GM21723 (cell line): ENCODE results near the gene INPP4A.

Source experiments
- ATAC-seq: cut with Tn5 transposase; IDR thresholded peaks from one replicate; pipeline ENCODE4 v1.9.1; 2021; ENCODE audit warnings: mild to moderate bottlenecking, moderate library complexity; ENCODE audit not compliant: unreplicated experiment

INPP4A gene

GRCh38 chr2:98489486-98489885 lies 44.8 kb downstream of the INPP4A start:
- ATAC-seq = no peak

- no peak for ATAC-seq
These were observed 45.6 kb downstream of the INPP4A start for GRCh38 chr2:98489971-98490962.

- no peak for ATAC-seq
These were observed 47.8 kb downstream of the INPP4A start for GRCh38 chr2:98492441-98492840.

- ATAC-seq = no peak
These were observed 50.0 kb downstream of the INPP4A start for GRCh38 chr2:98494699-98495098.

- ATAC-seq = no peak
These were observed 52.3 kb downstream of the INPP4A start for GRCh38 chr2:98496750-98497493.

- no peak for ATAC-seq
These were observed 54.2 kb downstream of the INPP4A start for GRCh38 chr2:98498703-98499440.

GRCh38 chr2:98500561-98500960 lies 55.9 kb downstream of the INPP4A start:
- ATAC-seq = no peak

- no peak for ATAC-seq
These were observed 56.6 kb downstream of the INPP4A start for GRCh38 chr2:98501223-98501622.

- ATAC-seq = no peak
These were observed 57.2 kb downstream of the INPP4A start for GRCh38 chr2:98501876-98502275.

- ATAC-seq = no peak
These were observed 58.1 kb downstream of the INPP4A start for GRCh38 chr2:98502556-98503335.

- no peak for ATAC-seq
These were observed 58.9 kb downstream of the INPP4A start for GRCh38 chr2:98503481-98504105.

- no peak for ATAC-seq
These were observed 59.9 kb downstream of the INPP4A start for GRCh38 chr2:98504381-98505109.

- no peak for ATAC-seq
These were observed 60.7 kb downstream of the INPP4A start for GRCh38 chr2:98505311-98505808.

GRCh38 chr2:98505971-98506664 lies 61.5 kb downstream of the INPP4A start:
- no peak for ATAC-seq

- no peak for ATAC-seq
These were observed 62.2 kb downstream of the INPP4A start for GRCh38 chr2:98506881-98507280.

- ATAC-seq = no peak
These were observed 62.8 kb downstream of the INPP4A start for GRCh38 chr2:98507461-98507860.

GRCh38 chr2:98507891-98508708 lies 63.4 kb downstream of the INPP4A start:
- ATAC-seq = no peak

- no peak for ATAC-seq
These were observed 64.0 kb downstream of the INPP4A start for GRCh38 chr2:98508709-98509066.
